Activated naive CD4-positive, alpha-beta T cell treated with anti-CD3 and anti-CD28 coated beads, Interleukin-2, amount 10 ng/mL, durations not matched to agents 7 days and 5 days (primary cell): ENCODE results near the gene MPP7.
"Not testable (repeated sequence)": the region's sequence is repeated elsewhere in the genome, so short reads cannot be mapped to it uniquely, and the experiment has no call there.

Source experiments
- CTCF ChIA-PET: fragments of 350-600 bp; sonication (Branson Sonifier 250); formaldehyde crosslinking; loops from one replicate; lab custom pipeline; 2021; ENCODE audit warnings: antibody characterized with exemption; lab: Charles Lee
- DNase-seq: peaks from one replicate; pipeline ENCODE4 v3.0.0-alpha.2; 2020
- H3K27ac Mint-ChIP-seq: one replicate; pipeline ENCODE4 v1.8.0; 2021; ENCODE audit warnings: mild to moderate bottlenecking, moderate library complexity, mixed read lengths
- H3K27me3 Mint-ChIP-seq: one replicate; pipeline ENCODE4 v1.8.0; 2021; ENCODE audit warnings: mild to moderate bottlenecking, mixed read lengths
- H3K36me3 Mint-ChIP-seq: one replicate; pipeline ENCODE4 v1.8.0; 2021; ENCODE audit warnings: mixed read lengths
- H3K4me1 Mint-ChIP-seq: one replicate; pipeline ENCODE4 v1.8.0; 2021; ENCODE audit warnings: mixed read lengths
- H3K4me3 Mint-ChIP-seq: one replicate; pipeline ENCODE4 v1.8.0; 2021; ENCODE audit warnings: mild to moderate bottlenecking, moderate library complexity, mixed read lengths
- H3K9me3 Mint-ChIP-seq: one replicate; pipeline ENCODE4 v1.8.0; 2021; ENCODE audit warnings: mixed read lengths

Gene MPP7

DNA sequence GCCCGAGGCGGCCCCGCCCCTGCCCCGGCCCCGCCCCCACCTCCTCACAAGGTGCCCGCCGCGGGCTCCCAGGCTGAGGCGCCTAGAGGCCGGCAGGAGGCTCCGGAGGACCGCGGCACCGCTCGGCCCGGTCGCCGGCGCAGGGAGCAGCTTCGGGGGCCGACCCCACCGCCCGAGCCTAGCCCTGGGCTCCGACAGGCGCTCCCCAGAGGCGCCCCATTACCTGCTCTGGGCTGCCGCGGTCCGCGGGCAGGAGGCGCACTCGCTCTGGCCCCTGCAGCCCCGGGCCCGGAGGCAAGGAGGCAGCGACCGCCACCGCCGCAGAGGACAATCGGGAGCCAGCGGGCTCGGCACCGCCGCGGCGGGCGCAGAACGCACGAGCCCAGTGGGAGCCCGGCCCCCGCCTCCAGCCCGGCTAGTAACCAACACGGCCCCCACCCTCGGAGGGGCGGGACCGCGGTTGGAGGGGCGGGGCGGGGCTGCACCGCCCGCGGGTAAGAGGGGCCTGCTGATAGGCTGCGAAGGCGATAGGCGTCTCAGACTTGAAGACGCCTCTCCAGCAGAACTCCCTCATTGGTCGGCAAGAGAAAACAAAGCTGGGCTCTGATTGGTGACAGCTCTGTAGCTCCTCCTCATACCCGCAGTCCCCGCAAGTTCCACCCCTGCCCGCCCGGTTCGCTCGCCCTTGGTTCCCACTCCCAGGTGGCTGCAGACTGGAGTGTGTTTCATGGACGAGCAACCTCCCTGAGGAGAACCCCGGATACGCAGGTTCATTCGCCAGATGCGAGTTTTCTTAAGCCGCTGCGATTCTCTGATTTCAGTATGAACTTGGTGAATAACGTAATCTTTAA is at the start of gene MPP7:
Gene MPP7, minus strand, starts transcription at position 427 of the 851 bp plus-strand sequence. CDS start 64,460 bp downstream, outside the sequence.
- H3K27me3 Mint-ChIP-seq = peaks cover 32% of the 10 kb centered on the region
- CTCF ChIA-PET = interaction anchor here (0.6 to 11.3 kb wide), 17 partner anchors 10 to 91 kb away, joined by 3 to 136 read pairs (median 4); no protein-coding TSS in a partner anchor
- peaks cover 54% of the 10 kb centered on the region for H3K4me1 Mint-ChIP-seq

DNA sequence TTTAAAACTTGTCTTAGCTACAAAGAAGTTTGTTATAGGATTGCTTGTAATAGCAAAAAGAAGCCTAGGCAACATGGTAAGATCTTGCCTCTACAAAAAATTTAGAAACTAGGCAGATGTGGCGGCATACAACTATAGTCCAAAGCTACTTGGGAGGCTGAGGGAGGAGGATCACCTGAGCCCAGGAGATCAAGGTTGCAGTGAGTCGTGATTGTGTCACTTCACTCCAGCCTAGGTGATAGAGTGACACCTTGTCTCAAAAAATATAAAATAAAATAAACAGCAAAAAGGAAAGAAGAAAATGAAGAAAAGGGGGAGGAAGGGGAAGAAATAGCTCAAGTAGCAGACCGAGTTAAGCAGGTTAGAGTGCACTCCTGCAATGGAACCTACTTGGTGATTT is 47.0 kb upstream of the MPP7 start:
- peaks cover 6% of the 10 kb centered on the region for H3K27me3 Mint-ChIP-seq
- CTCF ChIA-PET = interaction anchor here (1.0 to 1.9 kb wide), 2 partner anchors 32 to 47 kb away, joined by 3 to 4 read pairs; partner anchors contain the start of gene MPP7
- no peak overlapping the region for H3K27ac Mint-ChIP-seq
- peaks cover 14% of the 10 kb centered on the region for H3K36me3 Mint-ChIP-seq
- H3K4me1 Mint-ChIP-seq = peaks cover under 1% of the 10 kb centered on the region
- no peak overlapping the region for H3K4me3 Mint-ChIP-seq
- H3K9me3 Mint-ChIP-seq = peaks cover 21% of the 10 kb centered on the region
- no peak for DNase-seq

More for the DNA sequence above, at the start of gene MPP7:
- Mint-ChIP-seq H3K36me3 (no peaks in the 10 kb centered on the region), H3K27ac (peak within 1 kb of the TSS; percentile 81), H3K9me3 (no peaks in the 10 kb centered on the region), H3K4me3 (peak within 1 kb of the TSS; percentile 83)
- peak; percentile 96 for DNase-seq

DNA sequence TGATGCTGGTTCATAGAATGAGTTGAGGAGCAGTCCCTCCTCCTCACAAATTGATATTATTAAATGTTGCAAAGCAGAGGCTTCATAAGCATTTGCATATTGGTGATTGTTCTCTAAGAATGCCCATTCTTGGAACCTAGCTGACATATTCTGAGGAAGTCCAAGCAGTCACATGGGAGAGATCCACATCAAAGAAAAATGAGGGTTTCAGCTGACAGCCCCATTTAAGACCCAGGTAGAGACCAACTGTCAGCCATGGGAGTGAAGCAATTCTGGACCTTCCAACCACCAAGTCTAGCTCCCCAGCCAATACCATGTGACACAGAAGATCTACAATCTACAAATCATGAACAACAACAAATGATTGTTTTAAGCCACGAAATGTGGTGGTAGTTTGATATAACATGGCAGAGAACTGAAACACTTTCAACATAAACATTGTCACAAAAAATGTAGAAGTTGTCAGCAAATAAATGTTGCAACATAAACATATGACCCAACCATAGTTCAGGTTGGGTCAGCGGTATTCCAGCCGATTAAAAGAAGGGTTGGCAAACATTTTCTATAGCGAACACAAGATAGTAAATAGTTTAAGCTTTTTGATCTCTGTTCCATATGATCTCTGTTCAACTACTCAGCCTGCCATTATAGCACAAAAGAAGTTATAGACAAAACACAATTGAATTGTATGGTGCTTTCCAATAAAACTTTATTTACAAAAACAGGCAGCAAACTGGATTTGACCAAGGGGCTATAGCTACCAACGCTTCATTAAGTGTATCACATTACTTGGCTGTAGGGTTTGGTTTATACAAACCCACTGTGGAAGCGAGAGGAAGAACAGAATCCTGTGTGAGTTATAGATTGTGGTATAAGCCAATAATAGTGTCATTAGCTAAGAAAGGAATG is 41.4 kb upstream of the MPP7 start:
- Mint-ChIP-seq H3K27me3 (peaks cover 9% of the 10 kb centered on the region), H3K36me3 (peaks cover 34% of the 10 kb centered on the region), H3K4me1 (peaks cover 25% of the 10 kb centered on the region), H3K4me3 (no peak overlapping the region), H3K9me3 (peaks cover 44% of the 10 kb centered on the region), H3K27ac (no peak overlapping the region)
- no peak for DNase-seq
- CTCF ChIA-PET = no interaction called here

DNA sequence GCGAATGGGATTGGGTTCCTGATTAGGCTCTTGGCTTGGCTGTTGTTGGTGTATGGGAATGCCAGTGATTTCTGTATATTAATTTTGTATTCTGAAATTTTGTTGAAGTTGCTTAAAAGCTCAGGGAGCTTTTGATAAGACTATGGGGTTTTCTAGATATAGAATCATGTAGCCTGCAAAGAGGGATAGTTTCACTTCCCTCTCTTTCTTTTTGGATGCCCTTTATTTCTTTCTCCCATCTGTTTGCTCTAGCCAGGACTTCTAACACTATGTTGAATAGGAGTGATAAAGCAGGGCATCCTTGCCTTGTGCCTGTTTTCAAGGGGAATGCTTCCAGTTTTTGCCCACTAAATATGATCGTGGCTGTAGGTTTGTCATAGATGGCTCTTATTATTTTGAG is 40.4 kb upstream of the MPP7 start:
- H3K36me3 Mint-ChIP-seq = peaks cover 37% of the 10 kb centered on the region
- no peak for DNase-seq
- peaks cover 14% of the 10 kb centered on the region for H3K27me3 Mint-ChIP-seq
- CTCF ChIA-PET = no interaction called here
- H3K4me3 Mint-ChIP-seq = no peak overlapping the region
- H3K4me1 Mint-ChIP-seq = peaks cover 31% of the 10 kb centered on the region
- H3K9me3 Mint-ChIP-seq = peaks cover 44% of the 10 kb centered on the region
- no peak overlapping the region for H3K27ac Mint-ChIP-seq

DNA sequence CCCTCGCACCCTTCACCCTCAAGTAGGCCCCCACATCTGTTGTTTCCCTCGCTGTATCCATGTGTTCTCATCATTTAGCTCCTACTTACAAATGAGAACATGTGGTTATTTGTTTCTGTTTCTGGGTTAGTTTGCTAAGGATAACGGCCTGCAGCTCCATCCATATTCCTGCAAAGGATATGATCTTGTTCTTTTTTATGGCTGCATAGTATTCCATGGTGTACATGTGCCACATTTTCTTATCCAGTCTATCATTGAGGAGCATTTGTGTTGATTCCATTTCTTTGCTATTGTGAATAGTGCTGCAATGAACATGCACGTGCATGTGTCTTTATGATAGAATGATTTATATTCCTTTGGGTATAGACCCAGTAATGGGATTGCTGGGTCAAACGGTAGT is 38.8 kb upstream of the MPP7 start:
- peaks cover 32% of the 10 kb centered on the region for H3K36me3 Mint-ChIP-seq
- H3K4me1 Mint-ChIP-seq = peaks cover 42% of the 10 kb centered on the region
- CTCF ChIA-PET, H3K27ac Mint-ChIP-seq, H3K27me3 Mint-ChIP-seq, H3K4me3 Mint-ChIP-seq, DNase-seq: not testable (repeated sequence)
- peaks cover 36% of the 10 kb centered on the region for H3K9me3 Mint-ChIP-seq

DNA sequence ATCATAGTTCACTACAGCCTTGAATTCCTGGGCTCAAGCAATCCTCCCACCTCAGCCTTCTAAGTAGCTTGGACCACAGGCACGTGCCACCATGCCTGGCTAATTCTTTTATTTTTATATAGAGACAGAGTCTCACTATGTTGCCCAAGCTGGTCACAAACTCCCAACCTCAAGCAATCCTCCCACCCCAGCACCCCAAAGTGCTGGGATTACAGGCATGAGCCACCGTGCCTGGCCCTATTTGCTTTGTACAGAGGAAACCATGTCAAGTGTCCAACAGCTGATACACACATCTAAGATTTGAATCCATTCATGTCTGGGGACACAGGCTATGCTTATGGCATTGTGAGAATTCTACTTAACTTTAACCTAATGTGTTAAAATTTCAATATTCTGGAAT is 29.9 kb upstream of the MPP7 start:
- Mint-ChIP-seq H3K27me3 (no peaks in the 10 kb centered on the region), H3K4me3 (peak overlapping the region; percentile 59), H3K9me3 (no peaks in the 10 kb centered on the region), H3K36me3 (peaks cover 3% of the 10 kb centered on the region), H3K27ac (peak overlapping the region; percentile 99), H3K4me1 (peaks cover 71% of the 10 kb centered on the region)
- DNase-seq = no peak
- CTCF ChIA-PET = interaction anchor here (1.0 to 8.7 kb wide), 7 partner anchors 9 to 82 kb away, joined by 3 to 70 read pairs (median 4); partner anchors contain the start of gene MPP7

DNA sequence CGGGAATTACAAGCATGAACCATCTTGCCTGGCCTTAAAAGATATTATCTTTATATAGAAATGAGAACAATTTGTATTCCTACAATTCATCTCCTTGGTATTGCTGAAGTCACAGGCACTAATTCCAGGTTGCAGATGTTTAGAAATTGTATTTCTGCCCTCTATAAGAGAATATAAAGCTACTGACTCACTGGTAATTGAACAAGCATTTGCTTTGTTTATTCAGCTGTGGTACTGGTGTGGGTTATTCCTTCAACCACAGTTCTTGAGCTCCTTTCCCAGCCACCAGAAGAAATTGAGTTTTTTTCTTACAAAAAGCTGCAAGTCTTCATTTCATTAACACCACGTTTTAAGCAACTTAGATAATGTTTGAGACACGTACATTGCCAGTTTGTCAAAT is 29.0 kb upstream of the MPP7 start:
- Mint-ChIP-seq H3K4me3 (peak overlapping the region; percentile 38), H3K27me3 (no peaks in the 10 kb centered on the region), H3K9me3 (no peaks in the 10 kb centered on the region), H3K36me3 (peaks cover 3% of the 10 kb centered on the region), H3K27ac (peak overlapping the region; percentile 99), H3K4me1 (peaks cover 64% of the 10 kb centered on the region)
- CTCF ChIA-PET = interaction anchor here (1.6 to 8.7 kb wide), 3 partner anchors 29 to 81 kb away, joined by 4 to 70 read pairs (median 12); partner anchors contain the start of gene MPP7
- no peak for DNase-seq

DNA sequence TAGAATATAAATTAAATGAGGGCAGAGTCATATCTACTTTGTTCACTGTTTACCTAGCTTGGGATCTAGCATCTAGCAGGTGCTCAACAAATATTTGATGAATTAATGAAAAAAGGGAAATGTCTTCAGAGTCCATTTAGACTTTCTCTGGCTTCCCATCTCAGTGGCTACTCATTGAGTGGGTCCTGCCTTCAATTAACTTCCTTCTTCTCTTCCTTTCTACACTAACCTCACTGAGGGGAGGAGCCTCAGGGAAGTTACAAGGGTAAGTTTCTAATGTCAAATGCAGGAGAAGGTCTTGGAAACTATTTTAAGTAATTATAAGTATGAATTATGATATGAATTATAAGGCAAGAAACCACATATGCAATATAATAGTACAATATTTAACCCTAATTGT is 28.2 kb upstream of the MPP7 start:
- H3K4me1 Mint-ChIP-seq = peaks cover 60% of the 10 kb centered on the region
- H3K27me3 Mint-ChIP-seq = no peaks in the 10 kb centered on the region
- peak overlapping the region; percentile 45 for H3K27ac Mint-ChIP-seq
- H3K4me3 Mint-ChIP-seq = no peak overlapping the region
- no peaks in the 10 kb centered on the region for H3K9me3 Mint-ChIP-seq
- no peak for DNase-seq
- peaks cover 3% of the 10 kb centered on the region for H3K36me3 Mint-ChIP-seq
- CTCF ChIA-PET = interaction anchor here (3.3 to 8.7 kb wide), 2 partner anchors 28 to 50 kb away, joined by 12 to 70 read pairs; partner anchors contain the start of gene MPP7

DNA sequence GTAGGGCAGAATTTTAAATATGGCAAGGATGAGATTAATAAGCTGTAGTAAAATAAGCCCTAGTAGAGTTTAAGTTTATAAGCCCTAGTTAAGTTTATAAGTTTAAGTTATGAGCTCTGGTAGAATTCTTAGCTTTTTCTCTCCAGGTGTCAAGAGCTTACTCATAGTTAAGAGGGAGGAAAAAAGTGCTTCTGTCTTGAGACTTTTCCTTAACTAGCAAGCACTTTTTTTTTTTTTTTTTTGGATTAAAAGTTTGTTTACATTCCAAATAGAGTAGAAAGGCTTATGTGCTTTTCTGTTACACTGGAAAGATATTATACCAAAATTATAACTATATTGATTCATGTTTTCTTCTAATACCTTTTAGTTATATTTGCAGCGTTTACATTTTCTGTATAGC is 25.5 kb upstream of the MPP7 start:
- CTCF ChIA-PET = interaction anchor here (1.4 kb wide), 1 partner anchor 65 kb away, joined by 3 read pairs; no protein-coding TSS in a partner anchor
- no peaks in the 10 kb centered on the region for H3K9me3 Mint-ChIP-seq
- H3K27me3 Mint-ChIP-seq = no peaks in the 10 kb centered on the region
- DNase-seq = no peak
- H3K36me3 Mint-ChIP-seq = peaks cover 3% of the 10 kb centered on the region
- no peak overlapping the region for H3K27ac Mint-ChIP-seq
- peaks cover 36% of the 10 kb centered on the region for H3K4me1 Mint-ChIP-seq
- H3K4me3 Mint-ChIP-seq = no peak overlapping the region

DNA sequence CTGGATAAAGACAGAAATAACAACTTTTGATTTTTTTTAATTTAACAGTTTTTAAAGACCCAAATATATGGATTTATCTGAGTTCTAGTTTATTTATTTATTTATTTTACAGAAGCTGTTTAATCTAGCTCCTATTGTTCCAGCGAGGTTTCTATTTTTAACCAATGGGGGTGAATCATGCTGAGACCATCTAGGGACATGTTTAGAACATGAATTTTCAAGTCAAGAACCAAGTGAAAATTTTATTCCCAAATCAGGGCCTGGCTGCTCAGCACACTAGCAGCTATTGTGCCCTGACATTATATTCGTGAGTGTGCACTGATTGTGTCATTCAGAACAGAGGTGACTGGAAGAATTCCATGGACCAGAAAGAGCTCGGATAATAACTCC is 24.6 kb upstream of the MPP7 start:
- H3K36me3 Mint-ChIP-seq = peaks cover 3% of the 10 kb centered on the region
- CTCF ChIA-PET = interaction anchor here (4.2 kb wide), 1 partner anchor 54 kb away, joined by 13 read pairs; no protein-coding TSS in a partner anchor
- H3K27ac Mint-ChIP-seq = no peak overlapping the region
- no peak for DNase-seq
- H3K4me1 Mint-ChIP-seq = peaks cover 29% of the 10 kb centered on the region
- H3K27me3 Mint-ChIP-seq = no peaks in the 10 kb centered on the region
- H3K9me3 Mint-ChIP-seq = no peaks in the 10 kb centered on the region
- no peak overlapping the region for H3K4me3 Mint-ChIP-seq

DNA sequence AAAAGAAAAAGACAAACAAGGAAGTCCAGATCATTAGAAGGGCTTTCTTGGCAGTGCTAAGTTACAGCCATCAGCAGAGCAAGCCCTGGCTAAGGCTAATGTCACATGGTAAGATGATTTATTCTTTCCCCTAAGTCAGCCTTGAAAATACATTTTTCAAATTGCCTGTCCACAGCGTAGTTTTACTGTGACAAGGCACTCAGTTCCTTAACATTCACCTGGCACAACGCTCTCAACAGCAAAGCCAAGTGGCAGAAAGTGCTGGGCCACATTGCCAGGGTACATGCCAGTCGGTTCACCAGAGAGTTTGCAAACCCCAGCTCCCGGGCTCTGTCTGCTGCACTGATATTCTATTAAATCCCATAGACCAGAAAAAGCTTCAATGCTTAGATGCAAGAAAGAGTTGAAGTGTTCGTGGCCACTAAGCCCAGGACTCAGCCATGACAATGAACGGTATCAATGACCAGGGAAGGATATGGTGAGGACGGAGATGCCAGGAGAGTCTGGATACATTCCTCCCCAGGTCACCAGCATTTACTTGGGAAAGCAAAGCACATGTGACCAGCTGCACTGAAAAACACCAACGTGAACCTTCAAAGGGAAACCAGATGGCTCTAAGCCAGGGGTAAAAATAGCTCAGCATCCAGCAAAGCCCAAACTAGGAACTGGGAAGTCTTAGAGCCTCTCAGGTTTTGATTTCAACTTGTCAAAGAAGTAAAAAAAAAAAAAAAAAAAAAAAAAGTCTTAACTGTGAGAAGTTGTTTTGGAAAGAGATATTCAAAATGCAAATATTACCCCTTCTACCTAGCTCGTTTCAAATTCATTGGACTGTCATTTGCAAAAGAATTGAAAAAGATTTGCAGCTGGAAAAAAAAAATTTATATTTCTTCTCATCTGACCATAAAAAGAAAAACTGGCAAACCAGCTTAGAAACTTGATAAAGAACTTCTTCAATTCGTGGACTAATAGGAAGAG is 23.9 kb upstream of the MPP7 start:
- Mint-ChIP-seq H3K27ac (no peak overlapping the region), H3K27me3 (no peaks in the 10 kb centered on the region), H3K36me3 (peaks cover 3% of the 10 kb centered on the region), H3K4me1 (peaks cover 22% of the 10 kb centered on the region), H3K9me3 (no peaks in the 10 kb centered on the region), H3K4me3 (no peak overlapping the region)
- CTCF ChIA-PET = interaction anchor here (4.2 kb wide), 1 partner anchor 54 kb away, joined by 13 read pairs; no protein-coding TSS in a partner anchor
- DNase-seq = no peak

DNA sequence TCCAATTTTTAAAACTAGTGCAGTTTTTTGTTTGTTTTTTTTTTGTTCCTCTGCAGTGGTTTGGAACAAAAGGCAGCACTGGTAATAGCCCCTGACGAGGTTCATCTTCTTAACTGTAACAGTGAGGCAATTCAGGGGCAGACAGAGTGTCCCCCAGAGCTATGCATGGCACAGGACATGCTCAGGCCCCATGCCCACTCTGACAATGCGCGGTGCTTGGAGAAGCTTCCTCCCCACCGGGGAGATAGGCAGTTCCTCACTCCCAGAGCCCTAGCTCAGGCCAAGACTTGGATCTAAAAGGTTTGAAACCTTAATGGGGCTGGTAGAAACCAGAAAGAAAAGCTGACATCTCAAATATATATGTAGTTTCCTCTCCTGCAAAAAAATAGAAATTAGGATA is 17.9 kb upstream of the MPP7 start:
- H3K4me1 Mint-ChIP-seq = no peaks in the 10 kb centered on the region
- peaks cover 4% of the 10 kb centered on the region for H3K36me3 Mint-ChIP-seq
- no peaks in the 10 kb centered on the region for H3K9me3 Mint-ChIP-seq
- CTCF ChIA-PET = no interaction called here
- no peak for DNase-seq
- no peak overlapping the region for H3K4me3 Mint-ChIP-seq
- no peak overlapping the region for H3K27ac Mint-ChIP-seq
- peaks cover 3% of the 10 kb centered on the region for H3K27me3 Mint-ChIP-seq

DNA sequence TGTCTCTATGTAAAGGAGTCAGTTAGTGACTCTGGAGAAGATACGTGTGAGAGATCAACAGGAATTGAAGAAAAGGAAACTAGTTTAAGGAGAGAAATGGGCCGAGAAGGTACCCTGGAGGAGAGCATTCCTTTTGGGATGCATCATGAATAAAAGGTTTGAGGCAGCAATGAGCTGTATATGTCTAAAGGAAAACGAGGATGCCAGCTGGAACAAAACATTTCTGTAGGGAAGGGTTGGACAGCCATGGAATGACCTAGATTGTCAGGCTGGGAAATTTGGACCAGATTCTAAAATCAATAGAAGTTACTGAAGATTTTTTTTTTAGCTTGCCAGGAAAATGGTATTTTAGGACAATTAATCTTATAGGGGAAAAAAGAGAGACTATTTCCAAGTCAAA is 17.2 kb upstream of the MPP7 start:
- CTCF ChIA-PET = no interaction called here
- Mint-ChIP-seq H3K4me3 (no peak overlapping the region), H3K9me3 (no peaks in the 10 kb centered on the region), H3K4me1 (no peaks in the 10 kb centered on the region), H3K36me3 (peaks cover 4% of the 10 kb centered on the region), H3K27ac (no peak overlapping the region), H3K27me3 (peaks cover 7% of the 10 kb centered on the region)
- no peak for DNase-seq
